GM21717 (cell line): ENCODE data around the gene KCNB1.

Experiments
- ATAC-seq: cut with Tn5 transposase; IDR thresholded peaks from one replicate; pipeline ENCODE4 v1.9.1; 2021; ENCODE audit warnings: mild to moderate bottlenecking, moderate library complexity; ENCODE audit not compliant: unreplicated experiment

The KCNB1 gene

DNA sequence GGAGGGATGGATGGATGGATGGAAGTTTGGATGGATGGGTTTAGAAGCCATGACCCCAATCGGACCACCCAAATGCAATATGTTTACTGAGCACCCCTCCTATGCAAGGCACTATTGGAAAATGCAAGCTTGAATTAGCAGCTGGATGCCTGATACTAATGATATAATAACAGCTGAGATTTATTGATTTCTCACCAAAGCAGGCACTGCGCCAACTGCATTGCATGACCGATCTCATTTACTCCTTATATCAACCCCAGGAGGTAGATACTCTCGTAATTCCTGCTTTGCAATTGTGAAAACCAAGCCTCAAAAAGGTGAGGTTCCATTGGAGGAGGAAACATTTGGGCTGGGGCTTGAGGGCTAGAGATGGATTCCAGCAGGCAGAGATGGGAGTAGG, 89.7 kb downstream of the KCNB1 start:
- ATAC-seq = no peak

DNA sequence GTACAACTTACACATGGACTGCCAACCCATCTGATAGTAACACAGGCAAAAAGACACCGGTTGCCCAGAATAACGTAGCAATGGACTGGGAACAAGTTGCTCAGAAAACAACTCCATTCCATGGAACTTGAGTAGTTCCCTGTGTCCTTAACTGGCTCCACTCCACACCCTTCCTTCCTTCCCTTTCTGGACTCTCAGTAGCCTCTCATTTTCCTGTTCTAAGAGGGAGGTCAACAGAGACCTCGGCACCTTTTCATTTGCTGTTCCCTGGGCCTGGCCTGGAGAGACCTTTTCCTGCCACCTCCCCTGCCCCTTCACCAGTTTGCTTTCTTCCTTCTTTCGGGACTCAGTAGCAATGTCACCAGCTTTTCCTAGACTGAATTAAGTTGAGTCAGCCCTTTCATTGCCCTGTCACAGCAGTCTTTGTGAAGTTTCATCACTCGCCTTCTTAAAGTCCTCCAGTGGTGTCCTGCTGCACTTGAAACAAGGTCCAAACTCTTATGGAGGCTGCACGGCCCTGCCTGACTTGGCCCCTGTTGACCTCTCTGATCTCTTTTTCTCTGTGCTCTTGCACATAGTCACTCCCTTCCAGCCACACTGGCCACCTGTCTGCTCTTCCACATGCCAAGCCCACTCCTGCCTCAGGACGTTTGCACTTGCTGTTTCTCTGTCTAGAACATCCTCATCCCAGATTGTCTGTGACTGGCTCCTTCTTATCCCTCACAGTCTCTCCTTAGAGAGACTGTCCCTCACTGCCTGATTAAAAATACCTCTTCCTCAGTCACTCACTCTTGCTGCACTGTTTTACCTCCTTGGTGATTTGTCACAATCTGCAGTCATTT, 90.8 kb downstream of the KCNB1 start:
- no peak for ATAC-seq

DNA sequence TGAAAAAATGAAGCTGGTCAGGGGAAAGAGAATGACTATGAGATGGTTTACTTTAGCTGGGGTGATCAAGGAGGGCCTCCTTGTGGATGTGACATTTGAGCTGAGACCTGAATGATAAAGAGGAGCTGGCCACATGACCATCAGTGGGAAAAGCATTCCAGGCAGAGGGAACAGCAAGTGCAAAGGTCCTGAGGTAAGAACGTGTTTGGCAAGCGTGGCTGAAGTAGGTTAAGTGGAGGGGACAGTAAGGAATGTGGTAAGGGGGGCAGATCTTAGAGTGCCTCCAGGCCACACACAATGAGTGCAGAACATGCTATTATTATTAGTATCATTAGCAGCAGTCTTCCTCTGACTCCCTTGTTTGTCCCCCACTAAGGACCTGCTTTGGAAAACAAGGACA, 92.6 kb downstream of the KCNB1 start:
- no peak for ATAC-seq

DNA sequence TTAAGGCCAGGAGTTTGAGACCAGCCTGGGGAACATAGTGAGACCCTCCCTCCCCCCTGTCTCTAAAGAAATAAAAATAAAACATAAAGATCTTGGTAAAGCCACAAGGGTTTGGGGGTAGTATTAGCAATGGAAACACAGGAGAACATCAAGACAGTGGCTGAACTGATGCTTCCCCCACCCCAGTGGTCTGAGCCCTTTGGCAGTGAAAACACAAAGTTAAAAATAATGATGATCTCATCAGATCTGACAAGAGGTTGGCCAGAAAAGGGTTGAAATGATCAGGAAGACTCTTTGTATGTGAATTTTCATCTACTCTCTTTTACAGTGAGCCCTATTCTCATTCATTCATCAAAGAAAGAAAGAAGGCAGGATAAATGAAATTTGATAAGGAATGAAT, 93.7 kb downstream of the KCNB1 start:
- ATAC-seq = no peak

GRCh38 chr20:49387581-49387939, 94.9 kb downstream of the KCNB1 start:
- no peak for ATAC-seq

GRCh38 chr20:49386848-49387580, 95.5 kb downstream of the KCNB1 start:
- no peak for ATAC-seq

- ATAC-seq = no peak
Measured at GRCh38 chr20:49385465-49385864, 97.0 kb downstream of the KCNB1 start.

DNA sequence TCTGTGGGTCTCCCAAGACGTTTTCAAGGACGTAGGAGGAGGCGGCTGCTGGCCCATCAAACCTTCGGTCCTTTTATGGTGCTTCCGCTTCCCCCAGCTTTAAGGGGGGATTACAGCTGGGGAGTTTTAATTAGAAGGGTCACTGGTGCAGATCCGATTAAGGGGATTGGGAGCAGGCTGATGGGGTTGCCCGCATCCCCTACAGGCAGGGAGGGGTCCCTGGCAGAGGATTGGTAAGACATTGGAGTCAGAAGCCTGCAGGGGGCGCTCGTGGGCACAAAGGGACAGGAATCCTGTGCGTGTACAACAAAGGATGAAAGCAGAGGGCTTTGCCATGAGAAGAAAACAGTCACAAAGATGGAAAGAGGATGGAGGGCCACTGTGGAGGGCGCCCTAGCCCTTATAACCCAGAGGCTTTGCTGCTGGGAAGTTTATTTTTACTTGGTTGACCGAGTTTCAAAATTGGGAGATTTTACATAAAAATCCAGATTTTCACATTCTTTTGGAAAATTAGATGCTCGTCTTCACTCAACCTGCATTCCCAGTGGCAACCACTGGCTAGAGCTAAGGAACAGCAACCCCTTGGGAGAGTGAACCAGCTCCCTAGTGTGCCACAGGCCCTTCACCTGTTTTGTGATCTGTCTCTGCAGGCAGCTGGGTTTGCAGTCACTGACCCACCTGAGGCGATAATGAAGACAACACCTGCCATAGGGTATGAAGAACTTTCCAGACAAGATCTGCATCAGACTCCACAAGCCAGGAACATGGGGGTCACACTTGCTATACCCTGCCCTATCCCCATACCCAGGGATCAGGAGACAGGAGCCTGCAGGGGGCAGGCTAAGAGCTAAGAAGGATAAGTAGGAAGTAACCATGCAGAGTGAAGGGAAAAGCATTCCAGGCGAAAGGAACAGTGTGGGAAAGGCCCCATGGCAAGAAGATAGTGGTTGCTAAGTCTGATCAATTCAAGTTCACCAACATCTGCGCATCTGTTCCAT, 97.7 kb downstream of the KCNB1 start:
- no peak for ATAC-seq

- no peak for ATAC-seq
Measured at GRCh38 chr20:49381558-49382493, 100.6 kb downstream of the KCNB1 start.

DNA sequence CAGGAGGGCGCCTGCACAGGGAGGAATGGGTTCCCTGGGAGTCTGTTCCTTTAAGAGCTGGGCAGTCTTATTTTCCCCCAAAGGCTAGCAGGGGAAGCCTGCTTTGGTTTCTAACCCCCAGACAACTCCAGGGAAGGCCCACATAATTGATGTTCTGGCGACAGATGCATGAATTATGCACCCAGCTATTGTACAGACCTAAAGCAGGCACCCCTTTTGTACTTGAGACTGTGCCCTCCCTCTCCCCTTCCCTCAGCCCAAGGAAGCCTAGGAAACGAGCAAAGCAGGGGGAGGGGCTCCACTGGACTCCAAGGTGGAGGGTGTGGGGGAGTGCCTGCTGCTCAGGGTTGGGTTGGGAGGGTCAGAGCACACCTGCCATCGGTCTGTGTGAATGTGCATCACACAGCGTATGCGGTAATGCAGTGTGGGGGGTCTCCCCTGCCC, 102.1 kb downstream of the KCNB1 start:
- no peak for ATAC-seq

GRCh38 chr20:49379338-49379737, 103.1 kb downstream of the KCNB1 start:
- no peak for ATAC-seq

GRCh38 chr20:49377326-49377725, 105.1 kb downstream of the KCNB1 start:
- no peak for ATAC-seq

DNA sequence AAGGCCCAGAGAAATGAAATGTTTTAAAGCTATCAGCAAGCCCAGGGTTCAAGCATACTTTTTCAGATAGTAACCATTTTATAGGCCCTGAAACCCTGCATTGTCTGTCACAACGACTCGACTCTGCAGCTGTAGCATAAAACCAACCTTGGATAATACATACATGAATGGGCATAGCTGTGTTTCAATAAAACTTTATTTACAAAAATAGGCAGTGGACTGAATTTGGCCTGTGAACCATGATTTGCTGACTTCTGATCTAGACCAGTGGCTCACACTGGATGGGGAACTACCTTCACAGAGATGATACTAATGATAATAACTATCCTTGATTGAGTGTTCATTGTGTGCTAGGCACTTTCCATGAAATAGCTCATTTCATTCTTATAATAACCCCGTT, 107.3 kb downstream of the KCNB1 start:
- ATAC-seq = no peak

DNA sequence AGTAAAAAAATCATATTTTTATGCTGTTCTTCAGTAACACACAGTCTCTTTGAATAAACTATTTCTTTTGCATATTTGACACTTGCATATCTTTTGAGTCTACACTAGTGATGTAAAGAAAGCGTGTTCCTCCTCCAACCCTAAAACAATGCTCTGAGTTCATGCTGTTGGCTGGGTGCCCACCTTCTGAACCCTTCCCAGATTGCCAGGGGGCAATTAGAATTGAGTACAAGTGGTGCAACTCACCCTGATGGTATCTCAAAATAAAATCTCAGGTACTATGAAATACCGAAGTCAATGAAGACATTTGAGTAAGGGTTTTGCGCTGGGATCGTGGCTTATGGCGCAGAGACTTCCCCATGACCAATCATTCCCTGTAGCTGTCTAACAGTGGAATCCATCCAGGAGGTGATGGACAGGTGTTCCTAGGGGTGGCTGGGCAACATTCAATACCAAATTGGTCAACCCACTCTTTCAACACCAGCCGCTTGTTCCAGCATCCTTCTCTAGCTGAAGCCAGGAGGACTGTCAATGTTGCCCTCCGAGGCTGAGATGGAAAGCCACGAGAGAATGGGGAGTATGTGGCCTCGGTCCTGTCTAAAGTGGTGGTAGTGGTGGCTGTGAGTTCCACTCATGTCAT, 110.3 kb downstream of the KCNB1 start:
- ATAC-seq = no peak

- no peak for ATAC-seq
Measured at GRCh38 chr20:49368596-49368995, 113.9 kb downstream of the KCNB1 start.

DNA sequence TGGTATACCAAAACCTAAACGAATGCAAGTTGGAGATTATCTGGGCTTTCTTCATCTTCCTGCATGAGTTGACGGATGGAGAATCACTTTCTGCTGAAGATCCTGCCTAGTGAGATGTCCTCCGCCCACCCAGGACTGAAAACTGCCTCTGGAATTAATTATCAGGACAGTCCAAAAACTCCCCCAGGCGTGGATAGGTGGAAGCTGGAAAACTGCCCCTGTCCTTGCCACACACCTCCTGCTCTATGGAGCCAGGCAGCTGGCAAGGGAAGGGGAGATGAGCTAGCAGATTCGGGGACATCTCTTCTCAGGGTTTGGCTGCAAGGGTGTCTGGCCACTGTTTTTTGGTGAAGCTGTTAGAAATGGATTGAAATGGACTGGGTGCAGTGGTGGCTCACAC, 115.4 kb downstream of the KCNB1 start:
- ATAC-seq = no peak

GRCh38 chr20:49366687-49367086, 115.8 kb downstream of the KCNB1 start:
- no peak for ATAC-seq

- ATAC-seq = no peak
Measured at GRCh38 chr20:49361862-49362660, 120.4 kb downstream of the KCNB1 start.
